HS-27A (cell line): ENCODE measurements around the gene OBSCN.
"Not testable (repeated sequence)": the region's sequence is repeated elsewhere in the genome, so short reads cannot be mapped to it uniquely, and the experiment has no call there.

Experiments used
- DNase-seq: peaks from one replicate; pipeline ENCODE4 v3.0.0-alpha.2; 2012; ENCODE audit warnings: low read depth, missing footprints

The OBSCN gene

GRCh38 chr1:228172591-228173527 is 35.0 kb upstream of the OBSCN start:
- no peak for DNase-seq

- not testable (repeated sequence) for DNase-seq
These were observed 34.0 kb upstream of the OBSCN start for GRCh38 chr1:228173528-228174481.

DNA sequence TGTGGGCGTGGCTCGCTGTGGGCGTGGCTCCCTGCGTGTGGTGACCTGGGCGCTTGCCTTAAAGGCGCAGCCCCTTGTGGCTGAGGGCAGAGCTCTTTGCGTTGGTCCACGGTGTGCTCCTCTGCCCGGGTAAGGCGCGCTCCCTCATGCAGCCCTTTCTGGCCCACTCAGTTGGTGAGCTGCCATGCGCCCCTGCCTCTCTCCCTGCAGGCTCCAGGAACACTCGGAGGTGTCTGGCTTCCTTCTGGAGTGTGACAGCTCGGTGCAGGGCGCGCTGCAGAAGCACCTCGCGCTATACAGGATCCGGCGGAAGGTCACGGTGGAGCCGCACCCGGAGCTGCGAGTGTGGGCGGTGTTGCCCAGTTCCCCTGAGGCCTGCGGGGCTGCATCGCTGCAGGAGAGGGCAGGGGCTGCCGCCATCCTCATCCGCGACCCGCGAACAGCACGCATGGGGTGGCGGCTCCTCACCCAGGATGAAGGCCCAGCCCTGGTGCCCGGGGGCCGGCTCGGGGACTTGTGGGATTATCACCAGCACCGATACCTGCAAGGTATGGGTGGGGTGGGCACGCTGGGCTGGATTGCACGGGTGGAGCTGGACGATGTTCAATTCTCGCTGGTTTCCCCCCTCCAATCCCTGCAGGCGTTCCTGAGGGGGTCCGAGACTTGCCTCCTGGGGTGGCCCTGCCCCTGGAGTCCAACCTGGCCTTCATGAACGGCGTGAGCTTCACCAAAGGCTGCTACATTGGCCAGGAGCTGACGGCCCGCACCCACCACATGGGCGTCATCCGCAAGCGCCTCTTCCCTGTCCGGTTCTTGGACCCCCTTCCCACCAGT is 33.1 kb upstream of the OBSCN start:
- DNase-seq: no peak

DNA sequence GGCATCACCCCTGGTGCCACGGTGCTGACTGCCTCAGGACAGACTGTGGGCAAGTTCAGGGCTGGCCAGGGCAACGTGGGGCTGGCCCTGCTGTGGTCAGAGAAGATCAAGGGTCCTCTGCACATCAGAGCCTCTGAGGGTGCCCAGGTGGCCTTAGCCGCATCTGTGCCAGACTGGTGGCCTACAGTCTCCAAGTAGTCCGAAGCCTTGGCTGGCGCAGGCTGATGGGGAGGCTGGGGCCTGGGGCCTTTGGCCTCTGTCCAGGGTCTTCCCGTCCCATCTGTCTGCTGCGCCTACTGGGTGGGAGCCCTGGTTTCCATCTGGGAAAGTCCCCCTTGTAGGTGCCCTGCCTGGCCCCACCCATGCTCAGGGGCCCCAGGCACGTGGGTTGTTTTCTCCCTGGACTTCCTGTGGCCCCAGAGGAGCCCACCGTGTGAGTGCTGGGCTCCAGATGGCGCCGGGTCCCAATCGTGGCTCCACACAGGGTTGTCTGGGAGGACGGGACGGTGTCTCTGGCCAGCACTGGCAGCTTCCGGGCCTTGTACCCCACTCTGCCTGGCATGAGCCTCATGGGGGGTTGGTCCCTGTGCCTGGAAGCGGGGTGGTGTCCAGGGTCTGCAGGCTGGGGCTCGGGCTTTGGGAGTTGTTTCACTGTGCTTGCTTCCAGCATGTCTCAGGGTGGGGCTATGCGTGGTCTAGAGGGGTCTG is 32.4 kb upstream of the OBSCN start:
- no peak for DNase-seq

DNA sequence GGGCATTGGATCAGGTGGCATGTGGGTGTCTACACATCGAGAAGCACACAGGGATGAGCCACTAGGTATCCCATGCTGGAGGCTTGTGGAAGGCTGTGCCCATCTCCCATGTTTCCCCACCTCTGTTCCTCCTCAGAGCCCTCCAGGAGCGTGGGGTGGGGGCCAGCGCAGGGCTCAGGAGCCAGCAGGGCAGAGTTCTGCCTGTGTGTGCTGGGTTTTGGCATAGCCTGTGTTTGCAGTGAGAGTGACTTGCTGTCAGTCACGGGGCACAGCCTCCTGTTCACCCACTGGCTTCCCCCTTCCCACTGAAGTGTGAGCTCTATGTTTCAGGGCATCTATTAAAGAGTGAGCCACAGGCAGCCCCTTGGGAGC is 31.8 kb upstream of the OBSCN start:
- DNase-seq: no peak

DNA sequence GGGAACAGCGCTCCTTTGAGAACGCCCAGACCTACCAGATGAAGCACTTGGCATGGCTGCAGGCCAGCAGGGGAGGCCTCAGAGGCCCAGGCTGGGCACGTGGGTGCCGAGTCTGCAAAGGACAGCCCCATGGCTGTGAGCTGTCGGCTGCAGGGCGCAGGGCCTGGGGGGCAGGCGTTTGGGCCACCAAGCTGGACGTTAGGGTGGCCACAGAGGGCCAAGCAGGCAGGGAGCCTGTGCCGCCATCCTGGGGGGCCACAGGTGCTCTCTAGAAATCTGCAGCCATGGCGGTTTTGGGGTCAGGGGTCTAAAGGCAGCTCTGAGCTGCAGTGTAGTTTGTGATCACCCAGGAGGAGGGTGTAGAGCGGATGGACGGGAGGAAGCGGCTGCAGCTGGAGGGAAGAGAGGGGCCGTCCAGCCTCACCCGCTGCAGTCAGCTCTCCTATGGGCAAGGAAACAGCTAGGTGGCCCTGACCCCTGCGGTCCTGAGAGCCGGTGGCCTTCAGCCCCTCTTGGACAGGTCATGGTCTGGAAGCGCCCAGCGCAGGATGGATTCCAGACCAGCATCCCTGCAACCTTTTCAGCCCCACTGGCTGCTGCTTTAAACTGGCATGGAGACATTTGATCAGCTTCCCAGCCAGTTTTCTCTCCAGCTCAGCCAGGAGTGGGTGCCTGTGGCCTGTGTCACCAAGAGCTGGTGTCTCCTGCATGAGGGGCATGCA is 31.2 kb upstream of the OBSCN start:
- DNase-seq: no peak

GRCh38 chr1:228177183-228177475 is 30.7 kb upstream of the OBSCN start:
- DNase-seq: no peak

GRCh38 chr1:228177721-228178710 is 29.8 kb upstream of the OBSCN start:
- DNase-seq: no peak

DNA sequence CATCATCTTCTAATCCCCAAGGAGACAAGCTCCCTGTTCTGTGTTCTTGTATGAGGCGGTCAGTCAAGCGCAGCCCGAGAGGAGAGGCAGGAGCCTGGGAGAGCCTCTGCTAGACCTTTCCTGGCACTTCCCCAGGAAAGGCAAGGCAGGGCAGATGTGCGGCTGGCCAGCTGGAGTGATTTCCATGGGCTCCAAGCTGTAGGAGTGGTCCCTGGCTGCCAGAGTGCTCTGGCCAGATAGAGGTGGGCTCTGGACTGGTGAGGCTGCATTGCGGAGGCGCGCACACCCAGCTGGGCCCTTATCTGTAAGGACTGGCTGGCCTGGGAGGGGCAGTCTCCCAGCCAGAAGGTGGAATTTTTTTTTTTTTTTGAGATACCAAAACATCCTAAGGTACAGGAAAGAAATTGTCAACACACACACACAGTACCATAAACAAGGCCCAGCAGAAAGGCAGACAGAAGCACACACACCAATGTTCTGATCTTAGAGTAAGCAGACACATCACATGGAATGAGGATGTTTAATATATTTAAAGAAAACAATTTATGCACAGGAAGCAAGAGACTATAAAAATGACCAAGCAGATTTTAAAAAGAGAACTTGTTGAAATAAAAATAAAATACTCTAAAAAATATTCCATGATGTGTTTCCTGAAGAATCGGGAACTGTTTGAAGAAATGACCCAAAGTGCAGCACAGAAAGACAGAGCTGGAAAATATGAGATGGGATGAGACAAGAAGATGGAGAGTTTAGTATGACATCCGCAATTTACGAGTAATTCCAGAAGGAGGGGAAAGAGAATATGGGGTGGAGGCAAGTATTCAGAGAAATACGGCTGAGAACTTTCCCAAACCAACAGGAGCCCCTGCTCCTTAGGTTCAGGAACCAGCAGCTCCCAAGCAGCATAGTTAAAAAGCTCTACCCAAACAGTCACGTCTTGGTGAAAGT is 28.8 kb upstream of the OBSCN start:
- no peak for DNase-seq

- DNase-seq: no peak
These were observed 27.4 kb upstream of the OBSCN start for GRCh38 chr1:228180271-228180958.

GRCh38 chr1:228180959-228181644 is 26.7 kb upstream of the OBSCN start:
- no peak for DNase-seq

- DNase-seq: no peak
These were observed 26.2 kb upstream of the OBSCN start for GRCh38 chr1:228181645-228182034.

- DNase-seq: no peak
These were observed 25.4 kb upstream of the OBSCN start for GRCh38 chr1:228182296-228183030.

DNA sequence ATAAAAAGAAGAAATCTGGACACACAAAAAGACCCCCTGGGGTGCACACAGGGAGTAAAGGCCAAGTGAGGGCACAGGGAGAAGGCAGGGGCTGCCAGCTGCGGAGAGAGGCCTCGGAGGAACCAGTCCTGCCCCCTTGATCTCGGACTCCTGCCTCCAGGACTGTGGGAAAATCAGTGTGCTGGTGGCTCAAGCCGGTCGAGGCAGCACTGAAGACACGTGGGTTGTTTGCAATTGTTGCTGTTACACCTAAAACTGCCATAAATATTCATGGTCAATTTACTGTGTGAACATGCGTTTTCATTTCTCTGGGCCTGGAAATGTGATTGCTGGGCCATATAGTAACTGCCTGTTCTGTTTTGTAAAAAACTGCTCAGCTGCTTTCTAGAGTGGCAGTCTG is 23.7 kb upstream of the OBSCN start:
- no peak for DNase-seq

GRCh38 chr1:228185641-228185965 is 22.2 kb upstream of the OBSCN start:
- no peak for DNase-seq

- not testable (repeated sequence) for DNase-seq
These were observed 19.6 kb upstream of the OBSCN start for GRCh38 chr1:228188249-228188648.

GRCh38 chr1:228190182-228190581 is 17.7 kb upstream of the OBSCN start:
- no peak for DNase-seq
